ENCODE results near the gene MIP.

MIP gene

DNA sequence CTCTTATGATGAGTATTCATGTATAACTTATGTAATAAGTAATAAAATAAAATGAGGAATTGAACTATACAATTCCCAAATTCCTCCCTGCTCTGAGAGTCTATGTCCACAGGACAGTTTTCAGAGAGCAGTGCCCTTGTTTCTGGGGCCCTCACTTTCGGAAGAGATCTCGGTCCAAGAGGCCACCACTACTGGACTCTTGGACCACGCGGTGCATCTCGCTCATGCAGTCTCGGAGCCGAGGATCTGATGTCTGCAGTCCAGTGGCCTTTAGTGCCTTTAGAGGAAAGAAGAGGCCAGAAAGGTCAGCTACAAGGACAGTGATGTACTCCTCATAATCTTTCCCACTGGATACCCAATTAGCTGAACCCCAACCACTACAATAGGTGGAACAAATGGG lies 25.2 kb upstream of the MIP start:
- Histone ChIP-seq H3K4me3 (ENCODE audit: low read depth in 1 of 2, low read length in 1 of 2) (no peak overlapping the region), H3K27ac (no peak overlapping the region), H3K9me3 (no peaks in the 10 kb centered on the region), H3K36me3 (no peaks in the 10 kb centered on the region), H3K27me3 (no peaks in the 10 kb centered on the region), H3K4me1 (ENCODE audit: control insufficient read depth in 1 of 2, insufficient read depth in 1 of 2, low read depth in 1 of 2, low read length in 1 of 2) (peaks cover 10 to 12% of the 10 kb centered on the region in 2 experiments)
- TF ChIP-seq, protein P1, sequence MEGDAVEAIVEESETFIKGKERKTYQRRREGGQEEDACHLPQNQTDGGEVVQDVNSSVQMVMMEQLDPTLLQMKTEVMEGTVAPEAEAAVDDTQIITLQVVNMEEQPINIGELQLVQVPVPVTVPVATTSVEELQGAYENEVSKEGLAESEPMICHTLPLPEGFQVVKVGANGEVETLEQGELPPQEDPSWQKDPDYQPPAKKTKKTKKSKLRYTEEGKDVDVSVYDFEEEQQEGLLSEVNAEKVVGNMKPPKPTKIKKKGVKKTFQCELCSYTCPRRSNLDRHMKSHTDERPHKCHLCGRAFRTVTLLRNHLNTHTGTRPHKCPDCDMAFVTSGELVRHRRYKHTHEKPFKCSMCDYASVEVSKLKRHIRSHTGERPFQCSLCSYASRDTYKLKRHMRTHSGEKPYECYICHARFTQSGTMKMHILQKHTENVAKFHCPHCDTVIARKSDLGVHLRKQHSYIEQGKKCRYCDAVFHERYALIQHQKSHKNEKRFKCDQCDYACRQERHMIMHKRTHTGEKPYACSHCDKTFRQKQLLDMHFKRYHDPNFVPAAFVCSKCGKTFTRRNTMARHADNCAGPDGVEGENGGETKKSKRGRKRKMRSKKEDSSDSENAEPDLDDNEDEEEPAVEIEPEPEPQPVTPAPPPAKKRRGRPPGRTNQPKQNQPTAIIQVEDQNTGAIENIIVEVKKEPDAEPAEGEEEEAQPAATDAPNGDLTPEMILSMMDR (IDR thresholded peaks at IDR 0.05), result no peak

DNA sequence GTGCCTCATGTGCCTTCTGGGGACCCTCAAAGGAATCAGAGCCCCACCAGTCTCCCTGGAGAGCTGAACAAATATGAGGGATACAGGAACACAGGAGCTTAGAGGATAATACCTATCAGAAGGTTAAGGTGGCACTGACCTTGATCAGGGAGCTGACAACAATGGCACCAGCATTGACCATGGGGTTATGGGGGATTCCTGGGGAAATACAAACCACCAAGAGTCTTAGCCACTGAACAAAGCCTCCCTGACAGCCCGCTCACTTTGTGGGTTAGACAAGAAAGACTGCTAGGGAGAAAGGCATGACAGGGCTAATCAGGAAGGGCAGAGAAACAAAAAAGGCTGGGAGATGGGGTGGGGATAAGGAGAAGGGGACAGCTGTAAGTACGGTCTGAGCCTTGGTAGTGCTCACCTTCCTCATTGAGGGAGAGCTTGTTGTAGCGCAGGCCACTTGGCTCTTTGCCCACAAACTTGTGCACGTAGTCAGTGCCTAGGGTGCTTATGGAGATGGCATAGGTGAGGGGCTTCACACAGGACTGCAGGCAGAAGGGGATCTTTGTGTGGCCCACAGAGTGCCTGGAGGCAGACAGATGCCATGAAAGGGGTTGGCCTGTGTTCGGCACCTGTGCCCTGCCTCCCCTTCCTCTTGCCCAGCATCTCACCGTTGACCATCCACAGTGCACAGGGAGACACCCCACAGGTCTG lies 23.2 kb upstream of the MIP start:
- Histone ChIP-seq H3K27me3 (no peaks in the 10 kb centered on the region), H3K4me3 (ENCODE audit: low read depth in 1 of 2, low read length in 1 of 2) (no peak overlapping the region), H3K4me1 (ENCODE audit: control insufficient read depth in 1 of 2, insufficient read depth in 1 of 2, low read depth in 1 of 2, low read length in 1 of 2) (peaks cover 10 to 12% of the 10 kb centered on the region in 2 experiments), H3K9me3 (no peaks in the 10 kb centered on the region), H3K27ac (no peak overlapping the region), H3K36me3 (no peaks in the 10 kb centered on the region)
- TF ChIP-seq, protein P1 (IDR thresholded peaks at IDR 0.05), result no peak

DNA sequence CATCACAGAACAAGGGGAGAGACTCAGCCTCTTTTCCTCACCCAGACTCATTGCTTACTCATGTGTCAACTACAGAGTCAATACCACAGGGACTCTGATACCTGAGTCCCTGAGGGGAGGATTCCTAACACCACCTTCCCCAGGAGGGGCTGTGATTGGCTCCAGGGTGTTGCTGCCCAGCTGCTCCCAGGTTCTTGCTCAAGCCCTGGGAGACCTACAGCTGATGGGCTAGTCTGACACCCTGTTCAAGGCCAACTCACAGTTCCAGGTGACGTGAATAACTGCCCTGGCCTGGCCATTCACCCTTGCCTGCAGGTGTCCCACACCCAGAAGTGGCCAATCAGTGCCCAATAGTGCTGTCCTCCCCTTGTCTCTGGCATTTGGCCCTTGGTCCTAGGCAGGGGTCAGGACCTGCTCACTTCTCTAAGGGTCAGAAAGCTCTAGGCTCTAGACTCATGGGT lies 22.5 kb upstream of the MIP start:
- TF ChIP-seq, protein P1 (IDR thresholded peaks at IDR 0.05), result no peak
- H3K27ac ChIP-seq, result no peak overlapping the region
- H3K9me3 ChIP-seq, result no peaks in the 10 kb centered on the region
- no peaks in the 10 kb centered on the region for H3K27me3 ChIP-seq
- H3K36me3 ChIP-seq, result no peaks in the 10 kb centered on the region
- peaks cover 11 to 12% of the 10 kb centered on the region in 2 experiments for H3K4me1 ChIP-seq (ENCODE audit: control insufficient read depth in 1 of 2, insufficient read depth in 1 of 2, low read depth in 1 of 2, low read length in 1 of 2)
- H3K4me3 ChIP-seq (ENCODE audit: low read depth in 1 of 2, low read length in 1 of 2), result no peak overlapping the region

DNA sequence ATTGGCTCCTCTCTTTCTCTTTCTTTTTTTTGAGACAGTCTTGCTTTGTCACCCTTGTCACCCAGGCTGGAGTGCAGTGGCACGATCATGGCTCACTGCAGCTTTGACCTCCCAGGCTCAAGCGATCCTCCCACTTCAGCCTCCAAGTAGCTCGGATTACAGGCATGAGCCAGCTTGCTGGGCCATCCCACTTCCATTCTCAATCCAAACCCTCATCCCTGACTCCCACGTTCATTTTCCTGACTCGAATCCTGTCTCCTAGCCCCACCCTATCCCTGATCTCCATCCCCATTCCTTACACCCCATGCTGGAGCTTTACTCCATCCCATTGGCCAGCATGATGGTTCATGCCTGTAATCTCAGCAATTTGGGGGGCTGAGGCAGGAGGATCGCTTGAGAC lies 21.7 kb upstream of the MIP start:
- Histone ChIP-seq H3K4me1 (ENCODE audit: control insufficient read depth in 1 of 2, insufficient read depth in 1 of 2, low read depth in 1 of 2, low read length in 1 of 2) (peaks cover 13 to 18% of the 10 kb centered on the region in 2 experiments), H3K27me3 (no peaks in the 10 kb centered on the region), H3K36me3 (no peaks in the 10 kb centered on the region), H3K9me3 (no peaks in the 10 kb centered on the region), H3K27ac (no peak overlapping the region), H3K4me3 (ENCODE audit: low read depth in 1 of 2, low read length in 1 of 2) (no peak overlapping the region)
- TF ChIP-seq, protein P1 (IDR thresholded peaks at IDR 0.05), result no peak

DNA sequence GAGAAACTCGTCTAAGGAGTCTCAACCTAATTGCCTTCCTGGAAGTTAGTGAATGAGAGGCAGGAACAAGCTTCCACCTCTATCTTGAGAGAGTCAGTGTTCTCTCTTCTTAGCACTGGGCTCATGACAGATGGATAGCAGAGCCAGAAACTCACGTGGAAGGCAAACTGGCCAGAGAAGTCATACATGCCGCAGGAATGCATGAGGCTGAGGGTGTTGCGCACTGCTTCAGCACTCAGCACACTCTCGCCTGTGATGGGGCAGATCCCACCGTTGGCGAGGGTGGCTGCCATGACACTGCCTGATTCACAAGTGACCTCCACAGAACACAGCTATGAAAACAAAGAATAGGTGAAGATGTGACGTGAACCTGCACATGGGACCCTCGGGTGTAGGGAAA lies 19.9 kb upstream of the MIP start:
- Histone ChIP-seq H3K4me1 (ENCODE audit: control insufficient read depth in 1 of 2, insufficient read depth in 1 of 2, low read depth in 1 of 2, low read length in 1 of 2) (peaks cover 19 to 26% of the 10 kb centered on the region in 2 experiments), H3K27me3 (no peaks in the 10 kb centered on the region), H3K9me3 (no peaks in the 10 kb centered on the region), H3K36me3 (no peaks in the 10 kb centered on the region), H3K27ac (no peak overlapping the region), H3K4me3 (ENCODE audit: low read depth in 1 of 2, low read length in 1 of 2) (no peak overlapping the region)
- TF ChIP-seq, protein P1 (IDR thresholded peaks at IDR 0.05), result no peak
